ENCODE data around the gene RARRES2.
"Not testable (repeated sequence)": the region's sequence is repeated elsewhere in the genome, so short reads cannot be mapped to it uniquely, and the experiment has no call there.

Gene RARRES2

GRCh38 chr7:150341263-150342120, at the start of gene RARRES2:
TSS of gene RARRES2 (minus strand) at chr7:150341629. CDS start at chr7:150340609, 1,020 bp downstream.
- no peak for DNase-seq

DNA sequence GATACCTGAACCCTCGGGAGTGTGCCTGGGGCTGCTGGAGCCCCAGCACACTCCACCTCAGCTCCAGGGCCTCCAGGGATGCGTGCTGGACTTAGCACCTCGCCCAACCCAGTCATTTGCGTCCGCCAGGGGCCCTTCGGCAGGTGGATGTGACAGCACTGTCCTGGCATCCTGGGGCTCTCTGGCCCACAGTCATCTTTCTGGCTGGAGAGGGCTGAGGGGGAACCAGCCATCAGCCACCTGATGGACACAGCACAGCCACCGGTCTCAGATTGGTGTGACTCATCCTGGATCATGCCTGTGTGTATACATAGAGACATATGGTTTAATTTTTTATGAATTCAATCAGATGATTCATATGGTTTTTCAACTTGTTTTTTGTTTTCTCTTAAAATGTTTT, 48.8 kb upstream of the RARRES2 start:
- DNase-seq, result no peak

DNA sequence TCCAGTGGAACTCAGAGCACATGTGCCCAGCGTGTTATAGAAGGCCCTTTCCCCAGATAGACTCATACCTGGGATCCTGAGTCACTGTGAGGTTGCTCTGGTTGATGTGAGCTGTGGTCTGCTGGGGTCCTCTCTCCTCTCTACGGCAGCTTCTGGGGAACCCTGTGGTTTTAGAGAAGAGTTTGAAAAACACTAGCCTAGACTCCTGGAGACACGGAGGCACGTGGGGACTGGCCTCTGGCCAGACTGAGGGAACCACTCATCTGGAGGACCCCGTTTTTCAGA, 48.0 kb upstream of the RARRES2 start:
- DNase-seq, result no peak

- no peak for DNase-seq
These were observed 47.5 kb upstream of the RARRES2 start for GRCh38 chr7:150388709-150389531.

DNA sequence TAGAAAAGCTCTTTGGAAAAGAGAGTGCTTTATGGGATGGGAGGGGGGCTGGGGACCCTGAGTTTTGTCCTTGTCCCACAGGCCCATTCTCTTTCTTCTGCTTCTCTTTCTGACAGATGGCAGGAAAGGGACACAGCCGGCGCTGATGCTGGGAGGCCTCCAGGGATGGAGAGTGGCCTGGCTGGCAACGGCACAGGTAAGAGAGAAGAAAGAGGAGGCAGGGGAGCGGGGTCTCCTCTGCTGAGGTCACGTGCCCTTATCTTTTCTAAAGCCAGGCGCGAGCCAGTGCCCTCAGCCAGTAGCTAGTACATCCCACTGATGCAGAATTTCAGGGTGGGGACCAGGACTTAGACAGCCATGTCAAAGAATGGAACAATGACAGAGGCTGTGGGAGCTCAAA, 46.9 kb upstream of the RARRES2 start:
- no peak for DNase-seq

DNA sequence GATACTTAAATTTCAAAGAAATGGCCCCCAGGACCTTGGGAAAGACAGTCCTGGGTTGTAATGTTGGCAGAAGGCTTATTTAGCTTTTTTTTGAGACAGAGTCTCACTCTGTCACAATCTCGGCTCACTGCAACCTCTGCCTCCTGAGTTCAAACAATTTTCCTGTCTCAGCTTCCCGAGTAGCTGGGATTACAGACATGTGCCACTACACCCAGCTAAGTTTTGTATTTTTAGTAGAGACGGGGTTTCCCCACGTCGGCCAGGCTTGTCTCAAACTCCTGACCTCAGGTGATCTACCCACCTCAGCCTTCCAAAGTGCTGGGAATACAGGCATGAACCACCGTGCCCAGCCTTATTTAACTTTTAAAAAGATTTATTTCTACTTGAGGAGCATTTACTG, 44.5 kb upstream of the RARRES2 start:
- not testable (repeated sequence) for DNase-seq

DNA sequence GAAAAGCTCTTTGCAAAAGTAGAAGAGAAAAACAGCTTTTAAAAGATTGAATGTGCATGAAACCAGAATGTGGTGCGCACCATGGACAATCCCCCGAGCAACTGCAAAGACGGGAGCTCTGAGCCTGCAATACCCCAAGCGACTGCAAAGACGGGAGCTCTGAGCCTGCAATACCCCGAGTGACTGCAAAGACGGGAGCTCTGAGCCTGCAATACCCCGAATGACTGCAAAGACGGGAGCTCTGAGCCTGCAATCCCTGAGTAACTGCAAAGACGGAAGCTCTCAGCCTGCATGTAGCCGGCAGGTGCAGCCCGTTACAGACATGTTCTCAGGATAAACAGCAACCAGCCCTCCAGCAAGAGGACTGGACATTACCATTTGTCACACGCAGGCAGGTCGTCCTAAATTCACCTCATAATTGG, 43.9 kb upstream of the RARRES2 start:
- no peak for DNase-seq

DNA sequence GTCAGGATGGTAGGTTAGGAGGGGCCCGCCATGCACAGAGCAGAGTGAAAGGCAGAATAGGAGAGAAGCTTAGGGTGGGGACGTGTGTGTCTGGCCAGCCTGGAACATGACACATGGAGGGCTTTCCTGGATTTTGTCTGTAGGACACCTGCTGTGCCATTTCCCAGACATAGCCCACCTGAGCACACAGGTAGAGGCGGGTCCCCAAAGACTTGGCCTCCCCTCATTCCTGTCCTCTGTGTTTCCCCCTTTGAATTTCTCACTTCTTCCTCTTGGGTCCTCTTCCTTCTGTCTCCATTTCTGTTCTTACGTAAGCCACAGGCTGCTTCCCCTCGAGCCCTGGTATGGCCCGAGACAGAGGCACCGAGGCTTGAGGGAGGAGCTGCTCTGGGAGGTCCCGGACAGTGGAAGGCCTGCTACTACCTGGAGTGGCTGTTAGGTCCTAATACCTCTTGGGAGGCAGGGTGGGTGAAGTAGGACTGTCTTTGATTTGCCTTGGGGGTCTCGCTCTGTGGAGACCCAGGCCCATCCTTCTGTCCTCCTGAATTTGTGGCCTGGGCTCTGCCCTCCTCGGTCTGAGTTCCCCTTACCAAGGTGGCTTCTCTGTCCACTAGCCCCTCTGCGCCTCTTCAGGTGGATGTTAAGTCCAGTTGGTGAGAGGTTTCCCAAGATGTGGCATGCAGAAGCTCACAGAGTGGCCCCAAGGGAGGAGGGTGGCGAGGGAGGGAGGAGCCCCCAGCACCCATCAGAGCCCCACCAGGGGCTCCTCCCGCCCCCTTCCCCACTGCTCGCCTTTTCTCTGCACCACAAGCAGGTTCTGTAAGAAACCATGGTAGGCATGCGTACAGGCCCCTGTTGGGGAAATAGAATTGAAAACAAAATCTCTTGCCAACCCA, 43.2 kb upstream of the RARRES2 start:
- no peak for DNase-seq

DNA sequence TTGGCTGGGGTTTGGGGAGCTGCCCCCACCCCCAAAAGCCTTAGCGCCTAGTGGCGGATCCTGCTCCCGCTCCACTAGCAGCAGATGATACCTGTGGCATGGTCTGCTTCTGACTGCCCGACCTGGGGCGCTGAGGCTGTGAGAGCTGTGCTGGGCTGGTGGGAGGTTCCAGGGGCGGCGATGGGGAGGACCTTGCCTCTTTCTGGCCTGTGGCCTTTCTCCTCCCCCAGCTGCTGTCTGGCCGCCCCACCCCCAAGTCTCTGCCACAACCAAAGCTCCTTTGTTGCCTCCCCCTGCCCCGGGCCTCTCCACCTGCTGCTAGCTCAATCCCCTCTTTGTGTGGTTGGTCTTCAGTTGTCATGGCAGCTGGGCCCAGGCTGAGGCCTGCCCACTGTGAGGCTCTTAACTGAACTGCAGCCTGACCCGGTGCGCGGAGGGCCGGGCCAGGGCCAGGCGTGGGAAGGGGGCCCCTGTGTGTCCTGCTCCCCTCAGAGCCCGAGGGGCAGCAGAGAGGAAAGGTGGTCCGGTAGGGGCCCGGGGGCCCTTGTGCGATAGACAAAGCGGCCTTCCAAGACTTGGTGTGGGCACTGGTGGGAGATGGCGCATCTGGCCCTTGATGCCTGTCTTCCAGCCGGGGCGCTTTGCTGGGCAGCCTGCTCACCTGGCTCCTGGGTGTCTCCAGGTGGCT, 42.4 kb upstream of the RARRES2 start:
- no peak for DNase-seq

GRCh38 chr7:150382844-150383225, 41.4 kb upstream of the RARRES2 start:
- DNase-seq, result no peak

DNA sequence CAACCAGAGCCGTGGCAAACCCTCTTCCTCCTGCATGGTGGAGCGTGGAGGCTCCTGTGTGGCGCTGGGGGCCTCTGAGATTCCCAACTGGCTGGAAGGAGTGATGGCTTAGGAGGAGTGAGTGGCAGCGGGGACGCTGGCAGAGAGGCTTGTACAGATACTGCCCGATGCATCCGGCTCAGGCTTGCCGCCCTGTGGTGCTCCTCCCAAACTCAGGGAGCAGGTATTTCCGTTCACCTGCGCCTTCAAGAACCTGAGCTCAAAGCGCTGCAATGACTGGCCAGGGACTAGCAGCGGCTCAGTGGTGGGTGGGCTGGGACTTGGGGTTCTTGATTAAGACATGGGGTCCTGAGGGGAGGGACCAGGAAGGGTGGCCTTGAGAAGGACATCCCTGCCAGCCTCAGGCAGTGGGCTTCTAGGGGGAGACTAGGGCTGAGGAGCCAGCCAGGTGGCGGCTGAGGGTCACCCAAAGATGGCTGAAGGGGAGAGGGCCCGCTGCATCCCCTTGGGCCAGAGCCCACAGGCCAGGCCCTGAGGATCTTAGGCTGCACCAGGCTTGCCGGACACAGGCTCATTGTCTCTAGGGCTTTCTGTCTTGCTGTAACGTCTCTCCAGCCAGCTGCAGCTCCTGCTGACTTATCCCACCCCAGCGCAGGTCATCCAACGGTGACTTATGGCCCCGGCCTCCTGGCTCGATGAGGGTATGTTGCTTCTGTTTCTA, 40.9 kb upstream of the RARRES2 start:
- DNase-seq, result no peak

DNA sequence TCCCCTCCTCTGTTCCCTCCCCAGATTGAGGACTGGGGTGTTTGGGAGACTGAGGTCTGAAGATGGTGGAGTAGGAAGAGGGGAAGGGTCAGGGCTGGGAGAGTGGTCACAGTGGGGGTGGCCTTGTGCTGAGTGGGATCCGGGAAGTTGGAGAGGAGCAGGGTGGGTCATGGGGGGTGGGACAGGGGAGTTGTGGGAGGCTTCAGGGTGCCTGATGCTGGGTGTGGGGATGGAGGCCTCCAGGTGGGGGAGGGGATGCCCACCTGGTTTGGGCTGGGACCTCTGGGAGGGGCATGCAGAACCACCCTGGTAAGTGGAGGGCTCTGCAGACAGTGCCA, 40.3 kb upstream of the RARRES2 start:
- no peak for DNase-seq

GRCh38 chr7:150381096-150381495, 39.7 kb upstream of the RARRES2 start:
- no peak for DNase-seq

GRCh38 chr7:150380463-150380862, 39.0 kb upstream of the RARRES2 start:
- DNase-seq, result no peak

- no peak for DNase-seq
These were observed 38.3 kb upstream of the RARRES2 start for GRCh38 chr7:150379441-150380379.

- DNase-seq, result peak; percentile 77
These were observed 37.5 kb upstream of the RARRES2 start, which contains the start of gene ZNF775 for GRCh38 chr7:150378853-150379440. TSS of gene ZNF775 (plus strand) at chr7:150379330. CDS start at chr7:150388471, 9,141 bp downstream.

- DNase-seq, result peak; percentile 52
These were observed 36.9 kb upstream of the RARRES2 start for GRCh38 chr7:150378115-150378852.

DNA sequence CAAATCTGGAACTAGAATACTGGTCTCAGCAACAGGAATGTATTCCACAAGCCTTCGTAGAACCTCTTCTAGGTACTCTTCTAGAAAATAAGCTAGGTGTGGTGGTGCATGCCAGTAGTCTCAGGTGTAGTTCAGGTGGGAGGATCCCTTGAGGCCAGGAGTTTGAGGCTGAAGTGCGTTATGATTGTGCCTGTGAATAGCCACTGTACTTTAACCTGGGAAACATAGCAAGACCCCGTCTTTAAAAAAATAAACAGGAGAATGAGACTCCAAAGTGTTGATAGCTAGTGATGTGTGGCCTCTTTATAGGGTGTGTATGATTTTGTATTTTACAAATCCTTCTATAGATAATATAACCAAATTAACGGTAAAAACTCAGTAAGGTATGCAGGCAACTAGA, 36.2 kb upstream of the RARRES2 start:
- DNase-seq, result no peak

DNA sequence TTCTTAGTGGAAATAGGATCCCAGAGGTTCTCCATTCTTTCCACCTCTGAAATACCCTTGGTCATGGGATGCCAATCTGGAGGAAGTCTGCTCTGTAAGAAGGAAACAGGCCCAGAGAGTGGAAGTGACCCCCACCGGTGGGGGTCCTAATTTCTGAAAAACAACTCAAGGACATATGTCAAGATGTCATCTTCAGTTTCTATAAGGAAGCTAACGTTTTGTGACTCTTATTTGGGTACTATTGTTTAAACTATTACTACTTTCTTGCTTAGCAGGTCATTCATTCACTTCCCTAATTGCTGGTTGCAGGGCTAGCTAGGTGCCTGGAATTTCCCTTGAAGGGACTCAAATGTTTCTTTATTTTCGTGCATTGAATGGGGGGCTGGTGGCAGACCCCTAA, 35.8 kb upstream of the RARRES2 start:
- DNase-seq, result no peak

DNA sequence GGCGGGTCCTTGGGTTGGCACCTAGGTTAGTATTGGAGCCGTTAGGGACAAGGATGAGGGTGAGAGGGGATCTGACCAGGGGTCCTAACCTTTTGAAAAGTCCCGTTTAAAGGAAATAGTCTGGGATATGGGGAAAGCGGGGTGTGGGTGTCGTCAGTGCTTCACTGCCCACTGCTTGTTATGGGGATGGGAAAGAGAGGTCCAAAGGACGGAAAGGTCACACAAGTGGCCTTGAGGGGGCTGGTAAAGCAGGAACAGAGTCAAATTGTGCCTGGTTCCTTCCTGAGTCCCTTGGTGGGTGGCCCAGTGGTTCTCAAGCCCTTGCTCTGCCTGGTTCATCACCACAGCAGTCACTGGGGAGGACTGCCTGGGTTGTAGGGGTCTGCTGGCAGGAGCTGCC, 35.1 kb upstream of the RARRES2 start:
- DNase-seq, result no peak

Data from kidney glomerular epithelial cell (primary cell).